ENCODE measurements around the gene PPP1R7. TPM values are rescaled to one million over a fixed set of nuclear protein-coding genes. Genes with fewer than 3 reads are reported as not detected.

Gene PPP1R7
- total RNA-seq, 1 experiment from 2014 or later = 49.1 TPM

DNA sequence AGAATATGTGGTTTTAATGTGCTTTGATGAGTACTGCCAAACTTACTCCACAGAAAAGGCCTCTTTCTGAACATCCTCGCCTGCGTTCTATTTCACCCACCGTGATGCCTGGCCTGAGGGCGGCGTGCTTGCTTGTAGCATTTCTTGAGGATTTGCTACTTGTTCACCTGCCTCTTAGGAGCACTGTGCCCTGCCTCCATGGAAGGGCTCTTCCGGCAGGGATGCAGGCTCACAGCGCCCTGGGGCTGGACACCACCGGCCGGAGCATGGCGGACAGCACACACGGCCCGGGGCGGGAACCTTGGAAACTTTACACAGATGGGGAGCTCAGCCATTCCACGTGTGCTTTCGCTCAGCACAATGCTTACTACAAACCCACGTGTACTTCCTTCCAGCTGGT is 75.3 kb downstream of the PPP1R7 start:
- no peak for ATAC-seq
- no peaks in the 10 kb centered on the region for H3K27me3 Mint-ChIP-seq (ENCODE audit: low read depth)
- no peak overlapping the region for H3K27ac Mint-ChIP-seq
- H3K4me1 Mint-ChIP-seq = no peaks in the 10 kb centered on the region
- no peak for DNase-seq (ENCODE audit: low spot score)
- ChIA-PET CTCF (interaction anchor here (0.5 to 0.7 kb wide), 2 partner anchors 72 to 122 kb away, joined by 3 read pairs; no protein-coding TSS in a partner anchor), POLR2A (no interaction called here)
- H3K36me3 Mint-ChIP-seq = peaks cover 17% of the 10 kb centered on the region
- H3K4me3 Mint-ChIP-seq = no peak overlapping the region
- TF ChIP-seq TP53 (CRISPR knock-in tag; IDR thresholded peaks at IDR 0.05) = no peak
- TF ChIP-seq, protein P1, sequence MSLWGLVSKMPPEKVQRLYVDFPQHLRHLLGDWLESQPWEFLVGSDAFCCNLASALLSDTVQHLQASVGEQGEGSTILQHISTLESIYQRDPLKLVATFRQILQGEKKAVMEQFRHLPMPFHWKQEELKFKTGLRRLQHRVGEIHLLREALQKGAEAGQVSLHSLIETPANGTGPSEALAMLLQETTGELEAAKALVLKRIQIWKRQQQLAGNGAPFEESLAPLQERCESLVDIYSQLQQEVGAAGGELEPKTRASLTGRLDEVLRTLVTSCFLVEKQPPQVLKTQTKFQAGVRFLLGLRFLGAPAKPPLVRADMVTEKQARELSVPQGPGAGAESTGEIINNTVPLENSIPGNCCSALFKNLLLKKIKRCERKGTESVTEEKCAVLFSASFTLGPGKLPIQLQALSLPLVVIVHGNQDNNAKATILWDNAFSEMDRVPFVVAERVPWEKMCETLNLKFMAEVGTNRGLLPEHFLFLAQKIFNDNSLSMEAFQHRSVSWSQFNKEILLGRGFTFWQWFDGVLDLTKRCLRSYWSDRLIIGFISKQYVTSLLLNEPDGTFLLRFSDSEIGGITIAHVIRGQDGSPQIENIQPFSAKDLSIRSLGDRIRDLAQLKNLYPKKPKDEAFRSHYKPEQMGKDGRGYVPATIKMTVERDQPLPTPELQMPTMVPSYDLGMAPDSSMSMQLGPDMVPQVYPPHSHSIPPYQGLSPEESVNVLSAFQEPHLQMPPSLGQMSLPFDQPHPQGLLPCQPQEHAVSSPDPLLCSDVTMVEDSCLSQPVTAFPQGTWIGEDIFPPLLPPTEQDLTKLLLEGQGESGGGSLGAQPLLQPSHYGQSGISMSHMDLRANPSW (CRISPR knock-in tag; conservative IDR thresholded peaks at IDR 0.05; ENCODE audit: low read depth) = no peak
- TF ChIP-seq OVOL2 (CRISPR knock-in tag; IDR thresholded peaks at IDR 0.05; ENCODE audit: borderline replicate concordance) = no peak
- TF ChIP-seq NR1H2 (CRISPR knock-in tag; IDR thresholded peaks at IDR 0.05) = no peak
- TF ChIP-seq ZNF671 (CRISPR knock-in tag; IDR thresholded peaks at IDR 0.05) = no peak
- TF ChIP-seq, protein P2, sequence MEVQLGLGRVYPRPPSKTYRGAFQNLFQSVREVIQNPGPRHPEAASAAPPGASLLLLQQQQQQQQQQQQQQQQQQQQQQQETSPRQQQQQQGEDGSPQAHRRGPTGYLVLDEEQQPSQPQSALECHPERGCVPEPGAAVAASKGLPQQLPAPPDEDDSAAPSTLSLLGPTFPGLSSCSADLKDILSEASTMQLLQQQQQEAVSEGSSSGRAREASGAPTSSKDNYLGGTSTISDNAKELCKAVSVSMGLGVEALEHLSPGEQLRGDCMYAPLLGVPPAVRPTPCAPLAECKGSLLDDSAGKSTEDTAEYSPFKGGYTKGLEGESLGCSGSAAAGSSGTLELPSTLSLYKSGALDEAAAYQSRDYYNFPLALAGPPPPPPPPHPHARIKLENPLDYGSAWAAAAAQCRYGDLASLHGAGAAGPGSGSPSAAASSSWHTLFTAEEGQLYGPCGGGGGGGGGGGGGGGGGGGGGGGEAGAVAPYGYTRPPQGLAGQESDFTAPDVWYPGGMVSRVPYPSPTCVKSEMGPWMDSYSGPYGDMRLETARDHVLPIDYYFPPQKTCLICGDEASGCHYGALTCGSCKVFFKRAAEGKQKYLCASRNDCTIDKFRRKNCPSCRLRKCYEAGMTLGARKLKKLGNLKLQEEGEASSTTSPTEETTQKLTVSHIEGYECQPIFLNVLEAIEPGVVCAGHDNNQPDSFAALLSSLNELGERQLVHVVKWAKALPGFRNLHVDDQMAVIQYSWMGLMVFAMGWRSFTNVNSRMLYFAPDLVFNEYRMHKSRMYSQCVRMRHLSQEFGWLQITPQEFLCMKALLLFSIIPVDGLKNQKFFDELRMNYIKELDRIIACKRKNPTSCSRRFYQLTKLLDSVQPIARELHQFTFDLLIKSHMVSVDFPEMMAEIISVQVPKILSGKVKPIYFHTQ (CRISPR knock-in tag; IDR thresholded peaks at IDR 0.05) = no peak
- TF ChIP-seq, protein P3, sequence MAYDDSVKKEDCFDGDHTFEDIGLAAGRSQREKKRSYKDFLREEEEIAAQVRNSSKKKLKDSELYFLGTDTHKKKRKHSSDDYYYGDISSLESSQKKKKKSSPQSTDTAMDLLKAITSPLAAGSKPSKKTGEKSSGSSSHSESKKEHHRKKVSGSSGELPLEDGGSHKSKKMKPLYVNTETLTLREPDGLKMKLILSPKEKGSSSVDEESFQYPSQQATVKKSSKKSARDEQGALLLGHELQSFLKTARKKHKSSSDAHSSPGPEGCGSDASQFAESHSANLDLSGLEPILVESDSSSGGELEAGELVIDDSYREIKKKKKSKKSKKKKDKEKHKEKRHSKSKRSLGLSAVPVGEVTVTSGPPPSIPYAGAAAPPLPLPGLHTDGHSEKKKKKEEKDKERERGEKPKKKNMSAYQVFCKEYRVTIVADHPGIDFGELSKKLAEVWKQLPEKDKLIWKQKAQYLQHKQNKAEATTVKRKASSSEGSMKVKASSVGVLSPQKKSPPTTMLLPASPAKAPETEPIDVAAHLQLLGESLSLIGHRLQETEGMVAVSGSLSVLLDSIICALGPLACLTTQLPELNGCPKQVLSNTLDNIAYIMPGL (CRISPR knock-in tag; IDR thresholded peaks at IDR 0.05) = no peak
- TF ChIP-seq JUN (CRISPR knock-in tag; IDR thresholded peaks at IDR 0.05) = no peak
- TF ChIP-seq IRF2 (CRISPR knock-in tag; IDR thresholded peaks at IDR 0.05; ENCODE audit: borderline replicate concordance, low read depth) = no peak
- TF ChIP-seq ZNF121 (CRISPR knock-in tag; IDR thresholded peaks at IDR 0.05) = no peak
- TF ChIP-seq, protein P4, sequence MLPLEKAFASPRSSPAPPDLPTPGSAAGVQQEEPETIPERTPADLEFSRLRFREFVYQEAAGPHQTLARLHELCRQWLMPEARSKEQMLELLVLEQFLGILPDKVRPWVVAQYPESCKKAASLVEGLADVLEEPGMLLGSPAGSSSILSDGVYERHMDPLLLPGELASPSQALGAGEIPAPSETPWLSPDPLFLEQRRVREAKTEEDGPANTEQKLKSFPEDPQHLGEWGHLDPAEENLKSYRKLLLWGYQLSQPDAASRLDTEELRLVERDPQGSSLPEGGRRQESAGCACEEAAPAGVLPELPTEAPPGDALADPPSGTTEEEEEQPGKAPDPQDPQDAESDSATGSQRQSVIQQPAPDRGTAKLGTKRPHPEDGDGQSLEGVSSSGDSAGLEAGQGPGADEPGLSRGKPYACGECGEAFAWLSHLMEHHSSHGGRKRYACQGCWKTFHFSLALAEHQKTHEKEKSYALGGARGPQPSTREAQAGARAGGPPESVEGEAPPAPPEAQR (CRISPR knock-in tag; IDR thresholded peaks at IDR 0.05) = no peak
- H3K9me3 Mint-ChIP-seq = no peaks in the 10 kb centered on the region

DNA sequence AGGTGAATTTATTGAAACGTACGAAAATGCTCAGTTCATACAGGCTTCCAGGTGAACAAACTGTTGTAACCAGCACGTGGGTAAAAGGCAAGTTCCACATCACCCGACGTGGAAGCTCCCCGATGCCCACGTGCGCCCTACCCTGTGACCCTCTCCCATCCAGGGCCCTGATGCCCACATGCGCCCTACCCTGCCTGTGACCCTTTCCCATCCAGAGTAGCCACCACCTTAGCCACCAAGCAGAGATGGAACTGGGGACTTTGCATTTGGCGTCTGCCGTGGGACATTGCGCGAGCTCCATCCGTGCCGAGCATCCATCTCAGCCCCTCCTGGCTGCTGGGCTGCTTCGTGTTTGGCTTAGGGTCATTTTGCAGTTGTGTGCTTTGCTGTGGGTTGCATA is 75.7 kb downstream of the PPP1R7 start:
- H3K4me1 Mint-ChIP-seq = no peaks in the 10 kb centered on the region
- H3K27me3 Mint-ChIP-seq (ENCODE audit: low read depth) = no peaks in the 10 kb centered on the region
- H3K9me3 Mint-ChIP-seq = no peaks in the 10 kb centered on the region
- ATAC-seq (no peak), DNase-seq (ENCODE audit: low spot score) (no peak)
- ChIA-PET CTCF (interaction anchor here (0.5 to 0.7 kb wide), 2 partner anchors 72 to 122 kb away, joined by 3 read pairs; no protein-coding TSS in a partner anchor), POLR2A (no interaction called here)
- H3K27ac Mint-ChIP-seq = no peak overlapping the region
- no peak overlapping the region for H3K4me3 Mint-ChIP-seq
- H3K36me3 Mint-ChIP-seq = peaks cover 21% of the 10 kb centered on the region
- no peak for TF ChIP-seq NR2C2 (CRISPR knock-in tag; IDR thresholded peaks at IDR 0.05)
- no peak for TF ChIP-seq RELA (CRISPR knock-in tag; IDR thresholded peaks at IDR 0.05; ENCODE audit: borderline replicate concordance)
- TF ChIP-seq ZNF396 (CRISPR knock-in tag; IDR thresholded peaks at IDR 0.05; ENCODE audit: borderline replicate concordance) = no peak
- TF ChIP-seq, protein P5, sequence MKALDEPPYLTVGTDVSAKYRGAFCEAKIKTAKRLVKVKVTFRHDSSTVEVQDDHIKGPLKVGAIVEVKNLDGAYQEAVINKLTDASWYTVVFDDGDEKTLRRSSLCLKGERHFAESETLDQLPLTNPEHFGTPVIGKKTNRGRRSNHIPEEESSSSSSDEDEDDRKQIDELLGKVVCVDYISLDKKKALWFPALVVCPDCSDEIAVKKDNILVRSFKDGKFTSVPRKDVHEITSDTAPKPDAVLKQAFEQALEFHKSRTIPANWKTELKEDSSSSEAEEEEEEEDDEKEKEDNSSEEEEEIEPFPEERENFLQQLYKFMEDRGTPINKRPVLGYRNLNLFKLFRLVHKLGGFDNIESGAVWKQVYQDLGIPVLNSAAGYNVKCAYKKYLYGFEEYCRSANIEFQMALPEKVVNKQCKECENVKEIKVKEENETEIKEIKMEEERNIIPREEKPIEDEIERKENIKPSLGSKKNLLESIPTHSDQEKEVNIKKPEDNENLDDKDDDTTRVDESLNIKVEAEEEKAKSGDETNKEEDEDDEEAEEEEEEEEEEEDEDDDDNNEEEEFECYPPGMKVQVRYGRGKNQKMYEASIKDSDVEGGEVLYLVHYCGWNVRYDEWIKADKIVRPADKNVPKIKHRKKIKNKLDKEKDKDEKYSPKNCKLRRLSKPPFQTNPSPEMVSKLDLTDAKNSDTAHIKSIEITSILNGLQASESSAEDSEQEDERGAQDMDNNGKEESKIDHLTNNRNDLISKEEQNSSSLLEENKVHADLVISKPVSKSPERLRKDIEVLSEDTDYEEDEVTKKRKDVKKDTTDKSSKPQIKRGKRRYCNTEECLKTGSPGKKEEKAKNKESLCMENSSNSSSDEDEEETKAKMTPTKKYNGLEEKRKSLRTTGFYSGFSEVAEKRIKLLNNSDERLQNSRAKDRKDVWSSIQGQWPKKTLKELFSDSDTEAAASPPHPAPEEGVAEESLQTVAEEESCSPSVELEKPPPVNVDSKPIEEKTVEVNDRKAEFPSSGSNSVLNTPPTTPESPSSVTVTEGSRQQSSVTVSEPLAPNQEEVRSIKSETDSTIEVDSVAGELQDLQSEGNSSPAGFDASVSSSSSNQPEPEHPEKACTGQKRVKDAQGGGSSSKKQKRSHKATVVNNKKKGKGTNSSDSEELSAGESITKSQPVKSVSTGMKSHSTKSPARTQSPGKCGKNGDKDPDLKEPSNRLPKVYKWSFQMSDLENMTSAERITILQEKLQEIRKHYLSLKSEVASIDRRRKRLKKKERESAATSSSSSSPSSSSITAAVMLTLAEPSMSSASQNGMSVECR (CRISPR knock-in tag; IDR thresholded peaks at IDR 0.05; ENCODE audit: borderline replicate concordance) = no peak
- no peak for TF ChIP-seq ZNF138 (CRISPR knock-in tag; conservative IDR thresholded peaks at IDR 0.05)
- TF ChIP-seq, protein P6, sequence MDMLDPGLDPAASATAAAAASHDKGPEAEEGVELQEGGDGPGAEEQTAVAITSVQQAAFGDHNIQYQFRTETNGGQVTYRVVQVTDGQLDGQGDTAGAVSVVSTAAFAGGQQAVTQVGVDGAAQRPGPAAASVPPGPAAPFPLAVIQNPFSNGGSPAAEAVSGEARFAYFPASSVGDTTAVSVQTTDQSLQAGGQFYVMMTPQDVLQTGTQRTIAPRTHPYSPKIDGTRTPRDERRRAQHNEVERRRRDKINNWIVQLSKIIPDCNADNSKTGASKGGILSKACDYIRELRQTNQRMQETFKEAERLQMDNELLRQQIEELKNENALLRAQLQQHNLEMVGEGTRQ (CRISPR knock-in tag; IDR thresholded peaks at IDR 0.05) = no peak
- TF ChIP-seq, protein P7, sequence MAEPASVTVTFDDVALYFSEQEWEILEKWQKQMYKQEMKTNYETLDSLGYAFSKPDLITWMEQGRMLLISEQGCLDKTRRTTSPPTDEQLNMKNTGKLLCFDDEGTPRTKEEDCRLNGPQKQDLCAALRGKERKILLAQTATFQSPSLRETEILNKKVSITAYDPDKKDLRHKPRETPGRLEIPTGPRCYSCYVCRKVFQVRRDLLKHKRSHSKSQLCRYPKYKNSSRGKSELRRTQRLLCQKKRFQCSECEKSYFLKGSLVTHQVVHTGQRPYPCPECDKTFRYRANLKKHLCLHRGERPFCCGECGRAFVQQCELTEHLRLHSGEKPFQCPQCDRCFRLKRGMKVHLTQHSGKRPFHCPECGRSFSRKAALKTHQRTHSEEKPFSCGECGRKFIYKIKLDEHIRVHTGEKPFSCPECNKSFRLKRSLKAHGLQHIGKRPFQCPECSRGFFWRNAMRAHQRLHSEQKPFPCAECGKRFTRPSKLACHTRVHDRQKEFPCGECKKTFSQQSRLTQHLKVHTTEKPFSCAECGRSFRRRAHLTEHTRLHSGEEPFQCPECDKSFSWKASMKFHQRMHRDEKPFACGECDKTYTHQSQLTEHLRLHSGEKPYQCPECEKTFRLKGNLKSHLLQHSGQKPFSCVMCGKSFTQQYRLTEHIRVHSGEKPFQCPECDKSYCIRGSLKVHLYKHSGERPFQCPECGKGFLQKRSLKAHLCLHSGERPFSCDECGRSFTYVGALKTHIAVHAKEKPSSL (CRISPR knock-in tag; conservative IDR thresholded peaks at IDR 0.05) = no peak
- no peak for TF ChIP-seq ATF1 (CRISPR knock-in tag; IDR thresholded peaks at IDR 0.05)

All from WTC11 (cell line).